ENCODE measurements around the gene HAP1. TPM values are rescaled to one million over a fixed set of nuclear protein-coding genes. Genes with fewer than 3 reads are reported as not detected.
"Not testable (repeated sequence)": the region's sequence is repeated elsewhere in the genome, so short reads cannot be mapped to it uniquely, and the experiment has no call there.

HAP1 gene
- total RNA-seq (2014; rRNA removed), result under 0.01 TPM in 1 of 2 replicates, not detected in the other
- 0.01 TPM for polyA plus RNA-seq (2012)

- no peak for DNase-seq (ENCODE audit: low read depth)
These were observed at the start of gene HAP1 for GRCh38 chr17:41734139-41734948. Gene HAP1 (minus strand): TSS chr17:41734643. CDS start chr17:41734634, 9 bp downstream.

- no peak for DNase-seq (ENCODE audit: low read depth)
These were observed 47.7 kb upstream of the HAP1 start for GRCh38 chr17:41782142-41782541.

DNA sequence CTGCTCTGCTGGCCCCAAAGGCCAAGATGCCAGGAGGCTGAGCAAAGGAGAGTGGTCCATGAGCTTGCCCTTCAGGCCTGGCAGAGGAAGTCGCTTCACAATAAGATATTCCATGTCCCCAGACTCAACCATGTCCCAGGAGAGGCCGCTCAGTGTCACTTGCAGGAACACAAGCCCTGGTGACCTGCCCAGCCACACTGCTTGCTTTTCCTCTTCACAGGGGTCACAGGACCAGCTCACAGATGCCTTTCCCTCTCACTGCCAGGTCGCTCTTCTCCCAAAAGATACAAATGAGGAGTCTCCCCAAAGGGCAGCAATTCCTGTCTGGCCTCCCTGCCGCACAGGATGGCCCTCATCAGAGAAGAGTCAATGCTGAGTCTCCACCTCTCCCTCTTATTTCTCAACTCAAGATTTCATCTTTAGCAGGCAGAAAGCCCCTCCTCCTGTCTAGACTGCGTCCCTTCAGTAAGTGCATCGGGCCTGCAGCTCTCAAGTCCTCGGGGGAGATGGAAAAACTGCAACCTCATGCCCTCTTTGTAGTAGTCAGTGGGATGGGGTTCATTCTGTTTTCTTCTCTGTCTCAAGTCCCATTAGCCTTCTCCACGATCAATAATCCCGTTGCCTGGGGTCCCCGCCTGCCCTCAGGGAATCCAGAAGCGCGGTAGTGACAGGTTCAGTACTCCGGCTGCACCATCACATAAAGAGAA, 47.1 kb upstream of the HAP1 start:
- no peak for DNase-seq (ENCODE audit: low read depth)

DNA sequence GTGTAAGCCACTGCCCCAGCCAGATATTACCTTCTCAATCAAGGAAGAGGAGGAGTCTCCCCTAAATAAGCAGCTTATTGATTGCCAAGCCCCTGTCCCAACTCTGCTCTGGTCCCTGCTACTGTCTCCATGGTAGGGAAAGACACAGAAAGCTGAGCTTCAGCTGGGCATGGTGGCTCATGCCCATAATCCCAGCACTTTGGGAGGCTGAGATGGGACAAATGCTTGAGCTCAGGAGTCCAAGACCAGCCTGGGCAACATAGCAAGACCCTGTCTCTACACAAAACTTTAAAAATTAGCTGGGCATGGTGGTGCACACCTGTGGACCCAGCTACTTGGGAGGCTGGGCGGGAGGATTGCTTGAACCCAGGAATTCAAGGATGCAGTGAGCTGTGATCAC, 45.5 kb upstream of the HAP1 start:
- no peak for DNase-seq (ENCODE audit: low read depth)

DNA sequence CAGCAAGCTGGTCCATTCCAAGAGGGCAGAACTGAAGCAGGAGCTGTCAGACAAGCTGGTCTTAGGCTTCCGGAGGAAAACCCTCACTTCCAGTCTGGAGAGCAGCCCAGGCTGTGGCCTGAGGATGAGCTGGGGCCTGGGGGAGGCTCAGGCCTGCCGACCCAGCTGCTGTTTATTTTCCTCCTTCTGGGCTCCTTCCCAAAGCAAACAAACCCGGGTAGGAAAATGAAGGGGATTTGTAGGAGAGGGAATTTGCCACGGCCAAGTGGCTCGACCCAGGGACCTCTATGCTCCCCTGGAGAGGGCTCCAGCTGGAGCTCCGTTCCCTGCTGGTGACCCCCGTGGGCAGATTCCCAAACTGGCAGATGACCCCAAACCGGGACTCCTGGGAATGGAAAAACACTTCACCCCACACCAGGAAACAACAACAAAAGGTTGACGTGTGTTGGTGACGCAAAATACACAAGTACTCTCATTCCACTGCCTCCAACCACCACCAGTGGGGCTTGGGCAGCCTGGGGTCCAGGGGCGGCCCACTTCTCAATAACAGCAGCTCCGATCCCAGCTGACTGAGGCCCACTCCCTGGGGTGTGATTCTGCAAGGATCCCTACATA, 43.2 kb upstream of the HAP1 start:
- peak; percentile 94 for DNase-seq (ENCODE audit: low read depth)

DNA sequence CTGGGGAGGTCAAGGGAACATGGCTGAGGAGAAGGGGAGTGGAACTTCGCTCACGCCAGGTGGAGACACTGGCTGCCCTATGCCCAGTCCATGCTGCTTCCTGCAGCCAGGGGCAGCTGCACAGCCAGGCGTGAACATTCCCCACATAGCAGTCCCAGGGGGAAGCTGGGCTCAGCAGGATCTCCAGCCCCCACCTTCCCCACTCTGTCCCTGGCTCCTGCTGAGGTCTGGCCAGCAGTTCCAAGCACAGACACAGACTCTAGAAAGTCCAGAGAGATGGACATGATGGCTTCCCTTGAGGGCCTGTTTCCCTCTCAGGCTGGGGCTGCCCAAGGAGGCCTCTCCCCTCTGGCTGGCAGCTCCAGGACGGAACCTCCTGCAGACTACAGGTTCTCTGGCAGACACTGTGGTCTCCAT, 42.7 kb upstream of the HAP1 start:
- peak; percentile 75 for DNase-seq (ENCODE audit: low read depth)

DNA sequence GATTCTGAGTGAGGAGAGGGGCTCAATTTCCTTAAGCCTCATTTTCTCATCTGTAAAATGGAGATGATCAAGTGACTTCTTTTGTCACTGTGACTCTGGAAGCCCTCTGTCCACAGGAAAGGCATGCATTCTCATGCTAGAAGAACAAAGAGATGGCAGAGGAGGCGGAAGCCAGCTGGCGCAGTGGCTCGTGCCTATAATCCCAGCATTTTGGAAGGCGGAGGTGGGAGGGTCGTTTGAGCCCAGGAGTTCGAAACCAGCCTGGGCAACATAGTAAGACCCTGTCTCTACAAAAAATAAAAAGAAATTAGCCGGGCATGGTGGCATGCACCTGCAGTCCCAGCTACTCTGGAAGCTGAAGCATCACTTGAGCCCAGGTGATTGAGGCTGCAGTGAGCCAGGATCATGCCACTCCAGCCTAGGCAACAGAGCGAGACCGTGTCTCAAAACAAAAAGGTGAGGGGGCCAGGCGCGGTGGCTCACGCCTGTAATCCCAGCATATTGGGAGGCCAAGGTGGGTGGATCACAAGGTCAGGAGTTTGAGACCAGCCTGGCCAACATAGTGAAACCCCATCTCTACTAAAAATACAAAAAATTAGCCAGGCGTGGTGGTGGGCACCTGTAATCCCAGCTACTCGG, 41.9 kb upstream of the HAP1 start:
- not testable (repeated sequence) for DNase-seq (ENCODE audit: low read depth)

DNA sequence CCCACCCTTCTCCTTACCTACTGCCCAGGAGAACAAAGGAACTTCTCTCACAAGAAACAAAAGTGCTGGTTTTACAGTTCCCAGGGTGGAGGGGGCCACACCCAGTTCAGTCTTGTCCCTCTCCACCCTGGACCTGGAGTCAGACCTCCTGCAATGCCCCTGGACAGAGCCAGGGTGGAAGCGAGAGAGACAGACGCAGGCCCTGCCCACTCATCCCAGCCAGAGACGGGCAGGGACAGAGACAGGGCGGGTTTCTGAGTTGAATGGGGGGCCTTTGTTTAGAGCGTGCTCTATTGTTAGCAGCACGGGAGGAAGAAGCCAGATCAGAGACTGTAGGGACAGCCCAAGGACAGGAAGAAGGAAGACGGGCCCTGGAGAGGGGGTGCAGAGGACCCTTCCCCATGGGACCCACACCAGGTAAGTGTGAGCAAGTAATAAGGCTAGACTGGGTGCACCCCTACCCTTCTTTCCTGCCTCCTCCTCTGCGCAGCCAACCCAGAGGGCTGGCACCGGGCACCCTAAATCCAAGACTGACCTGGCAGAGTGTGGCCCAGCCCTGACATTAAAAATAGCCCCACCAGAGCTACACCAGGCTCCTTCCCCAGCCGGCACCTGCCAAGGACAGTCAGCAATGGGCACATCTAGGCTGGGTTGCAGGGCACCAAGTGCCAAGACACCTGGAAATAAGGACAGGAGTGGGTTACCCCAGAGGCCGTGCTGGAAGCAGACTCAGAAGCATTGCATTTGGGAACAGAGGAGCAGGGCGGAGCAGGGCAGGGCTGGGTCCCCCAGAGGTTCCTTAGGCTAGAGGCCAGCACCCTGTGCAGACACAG, 41.2 kb upstream of the HAP1 start:
- DNase-seq (ENCODE audit: low read depth), result no peak

DNA sequence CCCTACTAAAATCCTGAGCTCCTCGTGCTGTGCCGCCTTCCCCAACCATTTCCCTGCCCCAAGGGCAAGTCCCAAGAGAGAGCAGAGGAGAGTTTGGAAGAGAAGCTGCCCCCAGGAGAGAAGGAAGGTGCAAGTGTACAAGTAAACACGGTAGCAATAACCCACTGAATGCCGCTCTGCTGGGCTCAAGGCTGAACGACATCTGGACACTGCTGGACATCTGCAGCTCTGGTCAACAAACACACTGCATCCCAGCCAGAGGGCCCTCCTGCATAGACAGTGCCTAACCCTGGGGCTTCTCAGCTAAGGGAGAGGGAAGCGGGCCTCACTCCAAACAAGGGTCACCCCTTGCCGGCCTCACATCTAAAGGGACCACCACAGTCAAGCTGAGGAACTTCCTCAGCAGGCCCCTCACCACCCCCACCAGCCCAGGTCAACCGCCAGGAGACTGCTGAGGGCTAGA, 39.3 kb upstream of the HAP1 start:
- DNase-seq (ENCODE audit: low read depth), result no peak

GRCh38 chr17:41773190-41773588, 38.7 kb upstream of the HAP1 start:
- peak; percentile 73 for DNase-seq (ENCODE audit: low read depth)

GRCh38 chr17:41772586-41773189, 38.2 kb upstream of the HAP1 start:
- DNase-seq (ENCODE audit: low read depth), result no peak

DNA sequence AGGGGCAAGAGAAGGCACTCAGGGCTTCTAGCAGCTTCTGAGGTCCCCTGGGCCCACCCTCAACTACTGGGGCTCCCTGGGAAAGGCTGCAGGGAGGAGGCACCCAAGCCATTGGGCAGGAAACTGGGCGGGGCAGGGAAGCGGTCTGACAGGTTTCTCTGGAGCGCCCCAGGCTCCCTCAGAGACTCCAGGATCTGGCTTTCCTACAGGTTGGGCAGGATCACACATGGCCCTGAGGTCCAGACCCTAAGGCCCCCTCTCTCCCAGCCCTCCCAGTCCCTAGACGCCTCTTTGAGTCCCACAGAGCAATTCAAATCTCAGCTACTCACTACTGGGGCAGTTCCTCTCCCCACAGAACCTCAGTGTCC, 37.8 kb upstream of the HAP1 start:
- no peak for DNase-seq (ENCODE audit: low read depth)

- no peak for DNase-seq (ENCODE audit: low read depth)
These were observed 37.2 kb upstream of the HAP1 start for GRCh38 chr17:41771389-41772206.

DNA sequence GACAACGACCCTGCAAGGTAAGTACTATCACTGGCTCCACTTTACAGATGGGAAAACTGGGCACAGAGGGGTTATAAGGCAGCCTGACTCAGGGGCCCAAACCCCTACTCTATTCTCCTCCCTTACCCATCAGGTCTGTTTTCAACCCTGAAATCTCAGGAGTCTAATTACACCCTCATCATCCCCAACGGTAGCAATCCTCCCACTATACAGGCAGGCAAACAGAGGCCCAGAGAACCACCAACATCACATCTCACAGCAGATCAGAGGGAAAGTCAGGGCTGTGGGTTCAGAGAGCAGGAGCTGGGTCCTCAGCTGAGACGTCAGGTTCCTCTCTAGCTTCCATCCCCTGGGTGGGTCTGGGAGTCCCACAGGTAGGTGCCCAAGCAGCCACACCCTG, 35.5 kb upstream of the HAP1 start:
- no peak for DNase-seq (ENCODE audit: low read depth)

- DNase-seq (ENCODE audit: low read depth), result no peak
These were observed 35.0 kb upstream of the HAP1 start for GRCh38 chr17:41769346-41769862.

- DNase-seq (ENCODE audit: low read depth), result no peak
These were observed 34.3 kb upstream of the HAP1 start for GRCh38 chr17:41768682-41769288.

GRCh38 chr17:41767324-41768042, 33.0 kb upstream of the HAP1 start:
- no peak for DNase-seq (ENCODE audit: low read depth)

- DNase-seq (ENCODE audit: low read depth), result no peak
These were observed 31.7 kb upstream of the HAP1 start for GRCh38 chr17:41766135-41766534.

Data from LHCN-M2 (cell line).